Activated naive CD4-positive, alpha-beta T cell treated with anti-CD3 and anti-CD28 coated beads, Interleukin-2, amount 10 ng/mL, durations not matched to agents 7 days and 5 days (primary cell): ENCODE results near the gene RFTN2.
"Not testable (repeated sequence)": the region's sequence is repeated elsewhere in the genome, so short reads cannot be mapped to it uniquely, and the experiment has no call there.

ENCODE experiments used
- CTCF ChIA-PET: fragments of 350-600 bp; sonication (Branson Sonifier 250); formaldehyde crosslinking; loops from one replicate; lab custom pipeline; 2021; ENCODE audit warnings: antibody characterized with exemption; lab: Charles Lee
- DNase-seq: peaks from one replicate; pipeline ENCODE4 v3.0.0-alpha.2; 2020
- H3K27ac Mint-ChIP-seq: one replicate; pipeline ENCODE4 v1.8.0; 2021; ENCODE audit warnings: mild to moderate bottlenecking, moderate library complexity, mixed read lengths
- H3K27me3 Mint-ChIP-seq: one replicate; pipeline ENCODE4 v1.8.0; 2021; ENCODE audit warnings: mild to moderate bottlenecking, mixed read lengths
- H3K36me3 Mint-ChIP-seq: one replicate; pipeline ENCODE4 v1.8.0; 2021; ENCODE audit warnings: mixed read lengths
- H3K4me1 Mint-ChIP-seq: one replicate; pipeline ENCODE4 v1.8.0; 2021; ENCODE audit warnings: mixed read lengths
- H3K4me3 Mint-ChIP-seq: one replicate; pipeline ENCODE4 v1.8.0; 2021; ENCODE audit warnings: mild to moderate bottlenecking, moderate library complexity, mixed read lengths
- H3K9me3 Mint-ChIP-seq: one replicate; pipeline ENCODE4 v1.8.0; 2021; ENCODE audit warnings: mixed read lengths

Gene RFTN2

DNA sequence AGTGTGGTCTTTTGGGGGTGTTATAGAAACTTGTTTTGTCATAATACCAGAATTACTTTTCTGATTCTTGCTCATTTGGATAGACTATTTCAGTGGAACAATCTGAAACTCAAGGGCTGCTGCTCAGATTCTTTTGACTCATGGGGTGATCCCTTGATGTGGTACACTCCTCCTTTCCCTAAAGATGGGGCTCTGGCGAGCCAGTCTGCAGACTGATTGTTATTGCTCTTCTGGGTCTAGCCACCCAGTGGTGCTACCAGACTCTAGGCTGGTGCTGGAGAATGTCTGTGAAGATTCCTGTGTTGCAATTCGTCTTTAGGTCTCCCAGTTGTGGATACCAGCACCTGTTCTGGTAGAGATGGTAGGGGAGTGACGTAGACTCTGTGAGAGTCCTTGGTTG lies 25.6 kb upstream of the RFTN2 start:
- CTCF ChIA-PET, result no interaction called here
- Mint-ChIP-seq H3K27me3 (peaks cover 3% of the 10 kb centered on the region), H3K4me1 (peaks cover 19% of the 10 kb centered on the region), H3K36me3 (no peaks in the 10 kb centered on the region), H3K4me3 (no peak overlapping the region), H3K9me3 (no peaks in the 10 kb centered on the region), H3K27ac (no peak overlapping the region)
- no peak for DNase-seq

DNA sequence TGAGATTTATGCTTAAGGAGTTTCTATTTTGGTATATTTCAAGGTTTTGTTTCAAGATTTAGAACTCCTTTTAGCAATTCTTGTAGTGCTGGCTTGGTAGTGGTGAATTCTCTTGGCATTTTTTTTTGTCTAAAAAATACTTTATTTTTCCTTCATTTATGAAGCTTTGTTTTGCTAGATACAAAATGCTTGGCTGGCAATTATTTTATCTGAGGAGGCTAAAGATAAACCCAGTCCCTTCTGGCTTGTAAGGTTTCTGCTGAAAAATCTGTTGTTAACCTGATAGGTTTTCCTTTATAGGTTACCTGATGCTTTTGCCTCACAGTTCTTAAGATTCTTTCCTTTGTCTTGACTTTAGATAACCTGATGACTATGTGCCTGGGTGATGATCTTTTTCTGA lies 24.3 kb upstream of the RFTN2 start:
- H3K36me3 Mint-ChIP-seq, H3K27me3 Mint-ChIP-seq, H3K4me3 Mint-ChIP-seq, CTCF ChIA-PET, H3K27ac Mint-ChIP-seq, DNase-seq, H3K9me3 Mint-ChIP-seq: not testable (repeated sequence)
- H3K4me1 Mint-ChIP-seq, result peaks cover 17% of the 10 kb centered on the region

DNA sequence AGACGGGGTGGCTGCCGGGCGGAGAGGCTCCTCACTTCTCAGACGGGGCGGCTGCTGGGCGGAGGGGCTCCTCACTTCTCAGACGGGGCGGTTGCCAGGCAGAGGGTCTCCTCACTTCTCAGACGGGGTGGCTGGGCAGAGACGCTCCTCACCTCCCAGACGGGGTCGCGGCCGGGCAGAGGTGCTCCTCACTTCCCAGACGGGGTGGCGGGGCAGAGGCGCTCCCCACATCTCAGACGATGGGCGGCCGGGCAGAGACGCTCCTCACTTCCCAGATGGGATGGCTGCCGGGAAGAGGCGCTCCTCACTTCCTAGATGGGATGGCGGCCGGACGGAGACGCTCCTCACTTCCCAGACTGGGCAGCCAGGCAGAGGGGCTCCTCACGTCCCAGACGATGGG lies 21.2 kb upstream of the RFTN2 start:
- DNase-seq, H3K27me3 Mint-ChIP-seq, H3K9me3 Mint-ChIP-seq, H3K36me3 Mint-ChIP-seq, CTCF ChIA-PET, H3K27ac Mint-ChIP-seq, H3K4me3 Mint-ChIP-seq: not testable (repeated sequence)
- H3K4me1 Mint-ChIP-seq, result peaks cover 21% of the 10 kb centered on the region

DNA sequence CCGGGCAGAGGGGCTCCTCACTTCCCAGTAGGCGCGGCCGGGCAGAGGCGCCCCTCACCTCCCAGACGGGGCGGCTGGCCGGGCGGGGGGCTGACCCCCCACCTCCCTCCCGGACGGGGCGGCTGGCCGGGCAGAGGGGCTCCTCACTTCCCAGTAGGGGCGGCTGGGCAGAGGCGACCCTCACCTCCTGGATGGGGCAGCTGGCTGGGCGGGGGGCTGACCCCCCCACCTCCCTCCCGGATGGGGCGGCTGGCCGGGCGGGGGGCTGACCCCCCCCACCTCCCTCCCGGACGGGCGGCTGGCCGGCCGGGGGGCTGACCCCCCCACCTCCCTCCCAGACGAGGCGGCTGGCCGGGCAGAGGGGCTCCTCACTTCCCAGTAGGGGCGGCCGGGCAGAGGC lies 20.6 kb upstream of the RFTN2 start:
- CTCF ChIA-PET, H3K4me3 Mint-ChIP-seq, H3K27me3 Mint-ChIP-seq, H3K9me3 Mint-ChIP-seq, H3K36me3 Mint-ChIP-seq, DNase-seq, H3K27ac Mint-ChIP-seq: not testable (repeated sequence)
- peaks cover 21% of the 10 kb centered on the region for H3K4me1 Mint-ChIP-seq

DNA sequence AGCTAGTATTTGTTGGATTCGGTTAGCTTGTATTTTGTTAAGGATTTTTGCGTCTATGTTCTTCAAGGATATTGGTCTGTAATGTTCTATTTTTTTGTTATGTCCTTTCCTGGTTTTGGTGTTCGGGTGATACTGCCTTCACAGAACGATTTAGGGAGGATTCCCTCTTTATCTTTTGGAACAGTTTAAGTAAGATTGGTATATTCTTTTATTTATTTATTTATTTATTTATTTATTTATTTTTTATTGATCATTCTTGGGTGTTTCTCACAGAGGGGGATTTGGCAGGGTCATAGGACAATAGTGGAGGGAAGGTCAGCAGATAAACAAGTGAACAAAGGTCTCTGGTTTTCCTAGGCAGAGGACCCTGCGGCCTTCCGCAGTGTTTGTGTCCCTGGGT lies 19.8 kb upstream of the RFTN2 start:
- H3K36me3 Mint-ChIP-seq, H3K4me3 Mint-ChIP-seq, CTCF ChIA-PET, DNase-seq, H3K27me3 Mint-ChIP-seq, H3K27ac Mint-ChIP-seq, H3K9me3 Mint-ChIP-seq: not testable (repeated sequence)
- peaks cover 21% of the 10 kb centered on the region for H3K4me1 Mint-ChIP-seq

DNA sequence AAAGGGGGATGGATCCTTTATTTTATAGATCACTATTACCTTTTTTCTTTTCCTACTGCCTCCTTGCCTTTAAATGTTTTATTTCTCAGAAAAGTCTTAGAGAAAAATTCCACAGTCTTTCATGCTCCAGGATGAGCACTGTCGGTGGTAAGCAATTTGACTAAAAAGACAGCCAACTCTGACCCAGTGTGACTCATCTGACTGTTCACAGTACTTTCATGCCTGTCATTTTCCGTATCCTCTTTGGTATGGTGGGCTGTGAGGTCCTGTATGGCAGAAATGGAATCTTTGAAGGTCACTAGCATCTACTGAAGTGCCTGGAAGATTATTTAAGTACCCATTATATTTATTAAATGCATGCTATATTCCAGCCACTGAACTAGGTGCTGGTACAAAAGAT lies 2.1 kb upstream of the RFTN2 start:
- no peak for DNase-seq
- Mint-ChIP-seq H3K36me3 (no peaks in the 10 kb centered on the region), H3K4me3 (no peak overlapping the region), H3K9me3 (no peaks in the 10 kb centered on the region), H3K27ac (no peak overlapping the region), H3K4me1 (no peaks in the 10 kb centered on the region), H3K27me3 (peaks cover 26% of the 10 kb centered on the region)
- CTCF ChIA-PET, result no interaction called here

DNA sequence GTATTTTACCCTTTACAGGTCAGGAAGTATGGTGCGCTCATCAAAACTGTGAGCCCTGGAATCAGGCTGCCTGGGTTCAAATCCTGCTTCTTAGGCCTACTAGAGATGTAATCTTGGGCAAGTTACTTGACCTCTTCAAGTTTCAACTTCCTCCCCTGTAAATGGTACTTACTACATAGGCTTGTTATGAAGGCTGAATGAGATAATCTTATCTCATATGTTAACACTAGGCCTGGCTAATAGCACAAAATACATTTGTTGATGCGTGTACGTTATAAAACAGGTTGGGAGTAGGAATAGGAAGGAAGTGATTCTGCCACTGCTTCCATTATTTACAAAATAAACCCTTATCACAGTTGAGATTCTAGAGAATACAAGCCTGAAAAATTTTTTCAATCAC lies 1.7 kb upstream of the RFTN2 start:
- H3K4me3 Mint-ChIP-seq, result no peak overlapping the region
- H3K27me3 Mint-ChIP-seq, result peaks cover 27% of the 10 kb centered on the region
- no peaks in the 10 kb centered on the region for H3K4me1 Mint-ChIP-seq
- H3K27ac Mint-ChIP-seq, result no peak overlapping the region
- no peaks in the 10 kb centered on the region for H3K9me3 Mint-ChIP-seq
- no peak for DNase-seq
- H3K36me3 Mint-ChIP-seq, result no peaks in the 10 kb centered on the region
- CTCF ChIA-PET, result no interaction called here

DNA sequence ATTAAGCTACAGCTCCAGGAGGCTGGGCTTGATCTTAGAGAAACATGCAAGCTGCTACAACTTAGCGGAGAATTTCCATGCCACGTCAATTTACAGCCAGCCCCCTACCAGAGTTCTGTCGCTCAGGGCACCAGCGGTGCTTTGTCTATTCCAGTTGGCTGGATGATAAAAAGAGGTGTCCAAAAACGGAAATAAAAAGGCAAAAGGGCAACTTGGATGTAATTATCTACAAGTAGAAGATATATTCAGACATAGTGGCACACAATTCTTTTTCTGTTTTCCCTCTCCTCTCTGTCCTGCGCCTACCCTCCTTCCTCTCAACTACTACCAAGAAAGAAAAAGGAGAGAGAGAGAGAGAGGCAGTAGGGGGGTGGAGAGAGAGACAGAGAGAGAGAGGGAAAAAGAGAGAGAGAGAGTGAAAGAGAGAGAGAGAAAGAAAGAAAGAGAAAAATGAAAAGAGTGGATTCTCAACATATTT lies 363 bp upstream of the RFTN2 start:
- H3K27ac Mint-ChIP-seq, result no peak overlapping the region
- no peaks in the 10 kb centered on the region for H3K9me3 Mint-ChIP-seq
- H3K27me3 Mint-ChIP-seq, result peaks cover 27% of the 10 kb centered on the region
- CTCF ChIA-PET, result no interaction called here
- no peaks in the 10 kb centered on the region for H3K4me1 Mint-ChIP-seq
- H3K4me3 Mint-ChIP-seq, result no peak overlapping the region
- H3K36me3 Mint-ChIP-seq, result no peaks in the 10 kb centered on the region
- DNase-seq, result no peak

DNA sequence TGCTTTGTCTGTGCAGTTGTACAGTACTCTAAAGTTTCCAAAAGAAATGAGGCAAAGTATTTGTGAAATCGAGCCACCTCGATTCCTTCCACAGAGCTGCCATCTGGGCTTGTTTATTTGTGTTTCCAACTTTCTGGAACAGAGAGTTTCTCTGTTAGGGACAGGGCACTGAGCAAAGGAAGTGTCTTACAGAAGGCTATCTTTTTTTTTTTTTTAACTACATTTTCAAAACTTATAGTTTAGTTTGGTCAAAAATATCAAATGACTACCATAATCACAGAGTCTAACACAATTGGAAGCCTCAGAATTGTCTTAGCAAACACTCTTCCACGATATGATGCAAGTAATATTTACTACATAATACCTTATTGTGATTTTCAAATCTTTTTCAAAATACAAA lies 796 bp downstream of the RFTN2 start:
- Mint-ChIP-seq H3K27ac (no peak overlapping the region), H3K9me3 (no peaks in the 10 kb centered on the region), H3K4me3 (no peak overlapping the region), H3K36me3 (no peaks in the 10 kb centered on the region), H3K27me3 (peaks cover 22% of the 10 kb centered on the region), H3K4me1 (no peaks in the 10 kb centered on the region)
- DNase-seq, result no peak
- CTCF ChIA-PET, result no interaction called here

DNA sequence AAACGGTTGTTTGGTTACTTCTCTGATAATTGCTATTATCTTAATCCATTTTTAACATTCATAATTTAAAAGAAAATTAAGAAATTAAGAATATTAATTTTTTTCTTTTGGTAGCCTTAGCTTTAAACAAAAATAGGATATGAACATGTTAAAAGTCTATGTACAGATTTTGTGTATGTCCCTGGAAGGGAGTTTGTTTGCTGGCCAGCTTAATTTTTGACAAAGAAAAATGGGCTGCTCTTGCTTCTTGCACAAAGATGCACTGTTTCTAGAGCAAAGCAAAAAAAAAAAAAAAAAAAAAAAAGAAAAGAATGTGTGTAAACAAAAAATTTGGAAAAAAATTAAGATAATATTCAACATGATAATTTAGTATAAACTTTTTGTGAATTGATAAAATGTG lies 1.3 kb downstream of the RFTN2 start:
- DNase-seq, result no peak
- CTCF ChIA-PET, result no interaction called here

DNA sequence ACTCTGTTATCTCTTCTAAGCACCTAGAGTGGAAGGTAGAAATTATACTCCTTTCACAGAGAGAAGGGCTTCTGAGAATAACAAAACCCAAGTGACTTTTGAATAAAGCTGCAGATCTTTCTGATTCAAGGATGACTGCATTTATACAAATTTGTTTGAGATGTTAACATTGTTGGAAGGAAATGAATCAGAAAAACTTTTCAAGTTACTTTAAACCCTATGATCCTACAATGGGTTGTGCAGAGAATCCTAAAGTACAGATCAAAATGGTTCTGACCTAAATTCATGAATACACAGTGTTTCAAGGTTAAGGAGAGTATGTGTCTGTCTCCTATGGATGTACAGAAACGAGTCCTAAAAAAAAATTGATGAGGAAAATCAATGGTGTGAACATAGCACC lies 1.8 kb downstream of the RFTN2 start:
- Mint-ChIP-seq H3K27ac (no peak overlapping the region), H3K9me3 (no peaks in the 10 kb centered on the region), H3K4me3 (no peak overlapping the region), H3K4me1 (no peaks in the 10 kb centered on the region), H3K27me3 (peaks cover 22% of the 10 kb centered on the region), H3K36me3 (no peaks in the 10 kb centered on the region)
- CTCF ChIA-PET, result no interaction called here
- DNase-seq, result no peak

More for the DNA sequence above, 1.3 kb downstream of the RFTN2 start:
- no peak overlapping the region for H3K27ac Mint-ChIP-seq
- H3K4me3 Mint-ChIP-seq, result no peak overlapping the region
- no peaks in the 10 kb centered on the region for H3K4me1 Mint-ChIP-seq
- peaks cover 22% of the 10 kb centered on the region for H3K27me3 Mint-ChIP-seq
- H3K36me3 Mint-ChIP-seq, result no peaks in the 10 kb centered on the region
- H3K9me3 Mint-ChIP-seq, result no peaks in the 10 kb centered on the region

DNA sequence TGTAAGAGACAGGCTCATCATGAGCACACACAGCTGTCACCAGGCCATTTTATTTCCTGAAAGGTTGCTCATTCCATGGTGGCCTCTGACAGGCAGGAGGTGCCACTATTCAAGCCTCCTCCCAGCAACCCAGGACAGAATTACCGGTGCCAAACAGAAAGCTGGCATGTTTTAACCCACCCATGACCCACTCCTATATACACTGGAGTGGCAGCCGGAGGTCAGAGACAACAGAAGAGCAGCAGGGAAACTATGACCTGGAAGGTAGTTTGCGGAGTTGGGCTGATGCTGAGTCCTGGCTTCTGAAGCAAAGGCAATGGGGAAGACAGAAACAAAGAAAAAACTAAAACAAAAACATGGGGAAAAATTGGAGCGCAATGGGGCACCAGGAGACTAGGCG lies 2.3 kb downstream of the RFTN2 start:
- Mint-ChIP-seq H3K27me3 (peaks cover 22% of the 10 kb centered on the region), H3K27ac (no peak overlapping the region), H3K4me3 (no peak overlapping the region), H3K4me1 (no peaks in the 10 kb centered on the region), H3K36me3 (no peaks in the 10 kb centered on the region), H3K9me3 (no peaks in the 10 kb centered on the region)
- DNase-seq, result no peak
- CTCF ChIA-PET, result no interaction called here

DNA sequence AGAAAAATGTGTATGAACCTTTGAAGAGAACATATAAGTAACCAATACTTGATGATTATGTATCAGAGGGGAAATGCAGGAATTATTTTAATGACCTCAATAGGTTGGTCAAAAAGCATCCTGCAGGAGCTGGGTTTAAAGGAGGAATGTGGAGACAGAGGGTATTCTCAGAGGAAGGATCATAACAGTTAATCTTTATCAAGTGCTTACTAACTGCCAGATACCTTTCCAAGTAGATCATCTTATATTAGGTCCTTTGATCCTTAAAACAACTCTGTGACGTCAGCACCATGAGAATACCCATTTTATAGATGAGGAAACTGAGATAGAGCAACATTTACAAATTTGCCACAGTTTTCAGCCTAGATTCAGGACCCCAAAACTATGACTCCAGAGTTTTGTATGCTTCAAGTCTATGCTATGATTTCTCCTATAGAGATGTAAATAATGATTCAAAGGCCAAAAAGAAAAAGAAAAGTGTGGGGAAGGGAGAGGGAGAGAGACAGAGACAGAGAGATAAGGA lies 3.0 kb downstream of the RFTN2 start:
- H3K4me1 Mint-ChIP-seq, result no peaks in the 10 kb centered on the region

DNA sequence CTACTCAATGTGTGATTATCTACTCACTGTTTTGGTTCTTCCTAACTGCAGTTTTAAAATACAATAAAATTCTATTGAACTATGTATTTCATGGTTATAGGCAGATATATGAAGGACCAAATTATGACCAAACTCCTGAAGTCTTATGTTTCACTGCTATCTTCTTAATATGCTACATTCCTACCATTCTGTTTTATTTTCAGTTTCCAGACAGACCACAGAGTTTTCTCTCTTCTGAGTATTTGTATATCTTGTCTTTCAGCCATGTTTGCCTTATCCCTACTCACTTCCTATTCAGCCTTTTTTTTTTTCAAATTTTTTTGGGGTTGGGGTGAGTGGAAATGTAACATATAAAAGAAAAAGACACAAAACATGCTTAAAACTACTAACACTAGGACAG lies 6.3 kb downstream of the RFTN2 start:
- H3K4me3 Mint-ChIP-seq, result no peak overlapping the region
- peaks cover 10% of the 10 kb centered on the region for H3K9me3 Mint-ChIP-seq
- no peak for DNase-seq
- no peaks in the 10 kb centered on the region for H3K4me1 Mint-ChIP-seq
- H3K27ac Mint-ChIP-seq, result no peak overlapping the region
- H3K27me3 Mint-ChIP-seq, result peaks cover 14% of the 10 kb centered on the region
- no peaks in the 10 kb centered on the region for H3K36me3 Mint-ChIP-seq
- CTCF ChIA-PET, result no interaction called here

More for the DNA sequence above, 3.0 kb downstream of the RFTN2 start:
- DNase-seq, result no peak
- H3K9me3 Mint-ChIP-seq, result peaks cover 1% of the 10 kb centered on the region
- H3K27me3 Mint-ChIP-seq, result peaks cover 22% of the 10 kb centered on the region
- no peaks in the 10 kb centered on the region for H3K36me3 Mint-ChIP-seq
- no peak overlapping the region for H3K27ac Mint-ChIP-seq
- CTCF ChIA-PET, result no interaction called here
- no peak overlapping the region for H3K4me3 Mint-ChIP-seq

DNA sequence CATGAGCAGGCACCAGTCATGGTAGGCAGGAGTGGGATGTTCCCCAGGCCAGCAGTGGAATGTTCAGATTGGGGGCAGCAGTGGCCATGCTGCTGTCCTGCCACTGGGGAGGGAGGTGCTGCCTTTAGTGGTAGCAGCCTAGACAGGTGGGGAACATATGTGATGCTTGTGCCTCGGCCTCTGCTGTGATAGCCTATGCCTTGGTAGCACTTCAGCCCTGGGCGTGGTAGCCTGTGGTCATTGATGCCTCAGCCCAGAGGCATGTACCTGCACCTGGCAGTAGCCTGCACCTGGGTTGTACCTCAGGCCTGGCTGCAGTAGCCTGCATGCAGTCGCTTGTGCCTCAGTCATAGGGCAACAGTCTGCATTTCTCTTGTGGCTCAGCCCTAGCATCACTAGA lies 7.1 kb downstream of the RFTN2 start:
- no peak for DNase-seq
- Mint-ChIP-seq H3K4me1 (no peaks in the 10 kb centered on the region), H3K36me3 (no peaks in the 10 kb centered on the region), H3K27ac (no peak overlapping the region), H3K27me3 (peaks cover 8% of the 10 kb centered on the region), H3K9me3 (peaks cover 10% of the 10 kb centered on the region), H3K4me3 (no peak overlapping the region)
- CTCF ChIA-PET, result no interaction called here

DNA sequence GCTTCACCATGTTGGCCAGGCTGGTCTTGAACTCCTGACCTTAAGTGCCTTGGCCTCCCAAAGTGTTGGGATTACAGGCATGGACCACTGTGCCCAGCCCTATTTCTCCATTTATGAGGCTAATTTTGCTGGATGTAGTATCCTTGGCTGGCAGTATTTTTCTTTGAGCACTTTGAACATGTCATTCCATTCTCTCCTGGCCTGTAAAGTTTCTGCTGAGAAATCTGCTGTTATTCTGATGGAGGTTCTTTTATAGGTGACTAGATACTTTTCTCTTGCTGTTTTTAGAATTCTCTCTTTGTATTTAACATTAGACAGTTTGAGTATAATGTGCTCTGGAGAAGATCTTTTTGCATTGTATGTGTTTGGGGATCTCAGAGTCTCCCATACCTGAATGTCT lies 9.1 kb downstream of the RFTN2 start:
- CTCF ChIA-PET, result no interaction called here
- Mint-ChIP-seq H3K4me1 (no peaks in the 10 kb centered on the region), H3K36me3 (no peaks in the 10 kb centered on the region), H3K9me3 (peaks cover 10% of the 10 kb centered on the region), H3K4me3 (no peak overlapping the region), H3K27me3 (no peaks in the 10 kb centered on the region), H3K27ac (no peak overlapping the region)
- no peak for DNase-seq
